Activated T-cell treated with anti-CD3 and anti-CD28 coated beads, Interleukin-2, amount 50 U/mL, for 1 hour (primary cell): ENCODE data around the gene ELMO1.

Experiments
- DNase-seq: peaks from one replicate; pipeline ENCODE4 v3.0.0-alpha.2; 2020

ELMO1 gene

GRCh38 chr7:36928718-36929117, 519.9 kb downstream of the ELMO1 start:
- no peak for DNase-seq

- no peak for DNase-seq
Measured at GRCh38 chr7:36928311-36928710, 520.4 kb downstream of the ELMO1 start.

GRCh38 chr7:36925691-36926090, 523.0 kb downstream of the ELMO1 start:
- no peak for DNase-seq

DNA sequence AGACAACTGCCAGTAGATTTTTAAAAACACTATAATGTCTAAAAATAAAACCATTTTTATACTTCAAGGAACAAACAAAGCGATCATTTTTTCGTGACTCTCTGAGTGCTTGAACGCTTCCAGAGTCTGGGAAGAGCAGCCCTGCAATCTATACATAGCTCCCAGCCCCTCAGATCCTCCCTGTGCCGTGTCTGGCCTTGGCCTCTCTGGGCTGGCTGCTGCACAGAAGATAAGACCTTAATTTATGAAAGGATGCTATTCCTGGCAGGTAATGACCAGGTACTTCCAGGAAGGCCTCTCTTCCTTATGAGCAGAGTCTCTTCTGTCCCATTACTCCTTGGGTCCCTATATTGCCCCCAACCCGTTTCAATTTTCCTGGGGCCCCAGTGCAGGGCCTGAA, 523.5 kb downstream of the ELMO1 start:
- no peak for DNase-seq

- no peak for DNase-seq
Measured at GRCh38 chr7:36923943-36924436, 524.7 kb downstream of the ELMO1 start.

GRCh38 chr7:36923185-36923584, 525.5 kb downstream of the ELMO1 start:
- DNase-seq, result no peak

GRCh38 chr7:36920433-36920832, 528.2 kb downstream of the ELMO1 start:
- DNase-seq, result no peak

DNA sequence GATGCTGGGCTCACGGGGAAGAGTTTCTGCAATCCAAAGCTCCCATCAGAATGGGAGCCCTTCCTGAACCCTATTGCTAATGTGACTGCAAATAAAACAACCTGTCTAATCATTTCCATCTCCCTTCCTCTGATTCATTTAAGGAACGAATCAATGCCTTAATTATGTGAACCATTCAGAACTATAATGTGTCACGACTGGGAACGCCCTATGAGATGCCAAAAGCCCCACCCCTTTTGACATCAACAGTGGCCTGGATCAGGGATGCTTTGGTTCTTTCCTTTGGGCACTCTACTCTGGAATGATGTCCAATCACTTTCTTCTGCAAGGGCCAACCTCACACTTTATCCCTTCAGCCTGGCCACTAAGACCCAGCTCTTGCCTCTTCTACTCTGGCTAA, 528.9 kb downstream of the ELMO1 start:
- no peak for DNase-seq

GRCh38 chr7:36918591-36918990, 530.1 kb downstream of the ELMO1 start:
- no peak for DNase-seq

DNA sequence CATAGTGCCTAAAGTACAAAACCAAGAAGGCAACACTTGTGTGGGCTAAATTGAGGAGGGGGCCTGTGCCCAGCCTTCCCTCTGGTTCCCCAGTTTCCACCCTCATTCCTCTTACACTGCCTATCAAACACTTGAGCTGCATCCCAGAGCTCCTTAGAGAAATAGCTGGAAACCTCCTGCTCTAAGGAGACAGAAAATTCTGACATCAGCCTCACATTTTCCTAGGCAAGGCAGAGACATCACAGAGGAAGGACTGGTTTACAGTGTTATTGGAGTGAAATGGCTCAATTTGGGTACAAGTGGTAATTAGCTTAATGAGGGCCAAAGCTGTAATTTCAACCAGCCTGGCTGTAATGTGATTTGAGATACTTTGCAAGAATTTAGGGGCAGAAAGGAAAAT, 532.0 kb downstream of the ELMO1 start:
- DNase-seq, result no peak

- DNase-seq, result no peak
Measured at GRCh38 chr7:36916116-36916515, 532.5 kb downstream of the ELMO1 start.

GRCh38 chr7:36911788-36912187, 536.9 kb downstream of the ELMO1 start:
- DNase-seq, result no peak

DNA sequence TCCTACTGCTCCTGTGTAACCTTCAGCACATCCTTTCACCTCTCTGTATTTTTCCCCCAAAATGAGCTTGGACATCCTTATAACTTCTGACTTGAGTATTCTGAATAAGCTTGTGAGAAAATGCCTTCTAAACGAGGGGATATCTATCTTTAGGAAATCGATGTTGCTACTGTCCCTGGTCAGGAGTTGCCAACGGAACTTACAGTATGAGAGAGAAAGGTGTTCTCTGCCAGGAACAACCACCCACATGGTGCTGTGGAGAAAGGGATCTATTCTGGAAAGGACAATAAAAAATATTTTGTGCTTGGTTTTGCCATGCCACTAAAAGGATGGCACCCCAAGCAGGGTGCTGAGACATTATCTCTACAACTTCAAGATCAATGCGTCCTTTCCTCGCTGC, 537.8 kb downstream of the ELMO1 start:
- DNase-seq, result no peak

DNA sequence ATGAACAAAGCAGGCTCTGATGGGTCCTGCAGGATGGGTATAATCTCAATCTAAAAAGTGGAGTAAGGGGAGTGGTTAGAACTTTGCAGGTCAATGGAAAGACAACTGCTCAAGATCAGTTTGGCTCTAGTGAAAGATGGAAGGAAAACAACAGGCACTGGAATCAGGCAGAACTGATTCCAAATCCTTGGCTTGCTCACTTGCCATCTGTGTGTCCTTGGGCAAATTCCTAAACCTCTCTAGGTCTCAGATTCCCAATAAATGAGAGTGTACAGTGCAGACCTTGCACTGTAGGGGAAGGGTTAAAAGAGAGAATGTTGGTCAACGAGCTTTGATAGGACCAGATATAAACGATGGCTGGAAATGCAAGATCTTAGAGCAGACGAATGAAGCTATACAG, 538.3 kb downstream of the ELMO1 start:
- DNase-seq, result no peak

GRCh38 chr7:36906956-36907635, 541.6 kb downstream of the ELMO1 start:
- no peak for DNase-seq

- DNase-seq, result no peak
Measured at GRCh38 chr7:36906448-36906847, 542.2 kb downstream of the ELMO1 start.

DNA sequence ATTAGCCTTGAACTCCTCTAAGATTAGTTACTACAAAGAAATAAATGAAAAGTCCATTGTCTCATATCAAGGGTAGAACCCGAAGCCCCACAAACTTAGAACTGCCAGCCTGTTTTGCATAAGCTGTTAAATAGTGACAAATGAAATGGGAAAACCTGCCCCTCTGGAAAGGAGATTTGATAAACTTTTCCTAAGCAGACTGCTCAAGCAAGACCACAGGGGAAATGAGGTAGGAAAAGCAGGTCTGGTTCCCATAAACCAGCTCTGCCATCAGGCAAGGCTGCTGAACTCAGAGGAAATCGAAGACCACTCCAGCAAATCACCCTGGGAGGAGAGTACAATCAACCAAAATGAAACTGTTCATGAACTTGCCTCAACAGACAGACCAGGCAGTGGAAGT, 542.8 kb downstream of the ELMO1 start:
- no peak for DNase-seq

- no peak for DNase-seq
Measured at GRCh38 chr7:36904802-36905201, 543.9 kb downstream of the ELMO1 start.

DNA sequence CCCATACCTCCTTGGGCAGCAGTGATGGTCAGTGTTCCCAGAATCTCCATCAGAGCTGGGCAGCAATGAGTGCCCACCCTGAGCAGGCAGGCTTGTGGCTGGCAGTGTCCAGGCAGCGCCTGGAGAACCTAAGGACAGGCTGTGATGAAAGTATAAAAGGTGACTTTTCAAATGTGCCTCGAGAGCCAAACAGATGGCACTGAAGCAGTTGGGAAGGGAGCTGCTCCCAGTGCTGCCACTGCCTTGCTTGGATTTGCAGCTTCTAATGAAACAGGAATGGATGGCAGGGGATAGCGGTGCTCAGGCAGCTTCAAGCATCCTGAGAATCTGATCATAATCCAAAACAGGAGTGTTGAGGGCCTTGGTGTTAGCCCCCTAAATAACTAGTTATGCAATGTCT, 544.6 kb downstream of the ELMO1 start:
- no peak for DNase-seq

- DNase-seq, result no peak
Measured at GRCh38 chr7:36900988-36901710, 547.5 kb downstream of the ELMO1 start.

DNA sequence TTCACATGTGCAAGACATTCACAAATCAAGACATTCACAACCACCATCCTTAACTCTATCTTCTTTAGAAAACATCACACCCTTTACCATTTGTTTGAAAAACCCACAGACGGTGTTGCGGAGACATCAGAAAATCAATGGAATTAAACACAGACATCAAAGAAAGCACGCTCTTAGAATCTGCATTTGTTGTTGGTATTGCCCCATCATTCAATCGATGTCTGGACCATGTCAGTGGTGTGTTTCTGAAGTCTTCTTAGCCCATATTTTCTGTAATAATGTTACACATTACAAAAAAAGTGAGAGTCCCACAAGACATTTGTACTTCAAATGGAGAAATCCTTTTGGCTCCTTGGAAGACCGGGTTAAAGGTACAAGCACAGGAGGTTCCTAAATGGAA, 550.5 kb downstream of the ELMO1 start:
- DNase-seq, result no peak

GRCh38 chr7:36896956-36897590, 551.6 kb downstream of the ELMO1 start:
- DNase-seq, result no peak

DNA sequence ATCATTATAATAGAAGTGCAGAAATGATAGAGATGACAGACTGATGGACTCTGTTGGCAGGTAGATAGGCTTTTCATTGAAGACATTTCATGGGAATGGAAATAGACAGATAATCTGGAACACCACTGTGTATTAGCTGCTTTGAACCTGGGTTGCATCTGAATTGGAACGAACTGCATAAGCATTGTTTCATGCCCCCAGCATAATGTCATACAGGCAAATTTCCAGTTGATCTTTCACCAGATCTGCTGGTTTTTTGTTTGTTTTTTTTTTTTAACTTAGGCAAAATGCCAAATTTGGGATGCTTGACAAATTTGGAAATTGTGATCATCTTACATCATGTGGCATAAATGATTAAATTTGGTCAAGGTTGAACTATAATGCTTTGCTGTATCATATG, 552.2 kb downstream of the ELMO1 start:
- DNase-seq, result no peak

- no peak for DNase-seq
Measured at GRCh38 chr7:36895192-36895591, 553.5 kb downstream of the ELMO1 start.
